Measurements from ENCODE around the gene TRPC4. TPM values are rescaled to one million over a fixed set of nuclear protein-coding genes. Genes with fewer than 3 reads are reported as not detected.

Gene TRPC4
- total RNA-seq, 2 experiments from 2014 or later, result not detected

- no peak overlapping the region for H3K27ac ChIP-seq (ENCODE audit: low read depth in 1 of 2, low read length in 2 of 2)
- DNase-seq (no peak), ATAC-seq (ENCODE audit: poor library complexity) (no peak)
- H3K27ac Mint-ChIP-seq, result no peak overlapping the region
- H3K9me3 Mint-ChIP-seq, result no peaks in the 10 kb centered on the region
- no peaks in the 10 kb centered on the region for H3K27me3 ChIP-seq (ENCODE audit: control insufficient read depth in 1 of 2, insufficient read depth in 2 of 2, low read length in 2 of 2)
- intact Hi-C loops (cut with DNase I, micrococcal nuclease), result no loop called here
- H3K36me3 Mint-ChIP-seq (ENCODE audit: low read depth), result no peaks in the 10 kb centered on the region
- POLR2A ChIA-PET, result no interaction called here
- CTCF ChIA-PET, result no interaction called here
- TF ChIP-seq CTCF (IDR thresholded peaks at IDR 0.05), result no peak
- H3K9me3 ChIP-seq (ENCODE audit: control insufficient read depth in 1 of 2, insufficient read depth in 1 of 2, low read length in 2 of 2), result peaks cover 0 to 2% of the 10 kb centered on the region in 2 experiments
- H3K4me3 ChIP-seq (ENCODE audit: low read length), result no peak overlapping the region
- no peaks in the 10 kb centered on the region for H3K4me1 ChIP-seq (ENCODE audit: insufficient read depth, low read length)
- H3K4me3 Mint-ChIP-seq, result no peak overlapping the region
- no peaks in the 10 kb centered on the region for H3K4me1 Mint-ChIP-seq (ENCODE audit: low read depth)
- no peaks in the 10 kb centered on the region for H3K27me3 Mint-ChIP-seq
- H3K36me3 ChIP-seq (ENCODE audit: insufficient read depth, low read length), result no peaks in the 10 kb centered on the region
Measured at GRCh38 chr13:37751025-37751424, 118.5 kb downstream of the TRPC4 start.

- no peak for TF ChIP-seq CTCF (IDR thresholded peaks at IDR 0.05)
- DNase-seq, result no peak
- H3K4me3 ChIP-seq (ENCODE audit: low read length), result no peak overlapping the region
- Mint-ChIP-seq H3K27me3 (no peaks in the 10 kb centered on the region), H3K4me3 (no peak overlapping the region), H3K27ac (no peak overlapping the region), H3K9me3 (no peaks in the 10 kb centered on the region), H3K4me1 (ENCODE audit: low read depth) (no peaks in the 10 kb centered on the region), H3K36me3 (ENCODE audit: low read depth) (no peaks in the 10 kb centered on the region)
- ChIA-PET CTCF (no interaction called here), POLR2A (no interaction called here)
- H3K27me3 ChIP-seq (ENCODE audit: control insufficient read depth in 1 of 2, insufficient read depth in 2 of 2, low read length in 2 of 2), result no peaks in the 10 kb centered on the region
- intact Hi-C loops (cut with DNase I, micrococcal nuclease), result no loop called here
- H3K27ac ChIP-seq (ENCODE audit: low read depth in 1 of 2, low read length in 2 of 2), result no peak overlapping the region
- no peaks in the 10 kb centered on the region for H3K36me3 ChIP-seq (ENCODE audit: insufficient read depth, low read length)
- H3K4me1 ChIP-seq (ENCODE audit: insufficient read depth, low read length), result no peaks in the 10 kb centered on the region
- no peak for ATAC-seq (ENCODE audit: poor library complexity)
- peaks cover 0 to 3% of the 10 kb centered on the region in 2 experiments for H3K9me3 ChIP-seq (ENCODE audit: control insufficient read depth in 1 of 2, insufficient read depth in 1 of 2, low read length in 2 of 2)
Measured at GRCh38 chr13:37748913-37749312, 120.7 kb downstream of the TRPC4 start.

GRCh38 chr13:37747071-37747612 lies 122.4 kb downstream of the TRPC4 start:
- Histone ChIP-seq H3K27ac (ENCODE audit: low read depth in 1 of 2, low read length in 2 of 2) (no peak overlapping the region), H3K9me3 (ENCODE audit: control insufficient read depth in 1 of 2, insufficient read depth in 1 of 2, low read length in 2 of 2) (peaks cover 0 to 3% of the 10 kb centered on the region in 2 experiments), H3K4me1 (ENCODE audit: insufficient read depth, low read length) (no peaks in the 10 kb centered on the region), H3K27me3 (ENCODE audit: control insufficient read depth in 1 of 2, insufficient read depth in 2 of 2, low read length in 2 of 2) (no peaks in the 10 kb centered on the region), H3K36me3 (ENCODE audit: insufficient read depth, low read length) (no peaks in the 10 kb centered on the region), H3K4me3 (ENCODE audit: low read length) (no peak overlapping the region)
- no peaks in the 10 kb centered on the region for H3K36me3 Mint-ChIP-seq (ENCODE audit: low read depth)
- no peaks in the 10 kb centered on the region for H3K4me1 Mint-ChIP-seq (ENCODE audit: low read depth)
- H3K27ac Mint-ChIP-seq, result no peak overlapping the region
- intact Hi-C loops (cut with DNase I, micrococcal nuclease), result no loop called here
- no peaks in the 10 kb centered on the region for H3K9me3 Mint-ChIP-seq
- H3K27me3 Mint-ChIP-seq, result no peaks in the 10 kb centered on the region
- ATAC-seq (ENCODE audit: poor library complexity) (no peak), DNase-seq (no peak)
- ChIA-PET POLR2A (no interaction called here), CTCF (no interaction called here)
- no peak overlapping the region for H3K4me3 Mint-ChIP-seq
- no peak for TF ChIP-seq CTCF (IDR thresholded peaks at IDR 0.05)
